HG03108 (cell line): ENCODE measurements around the gene MND1.

Experiments
- ATAC-seq: cut with Tn5 transposase; IDR thresholded peaks from one replicate; pipeline ENCODE4 v1.9.1; 2021; ENCODE audit warnings: moderate library complexity; ENCODE audit not compliant: unreplicated experiment

The MND1 gene

GRCh38 chr4:153344131-153345011, at the start of gene MND1:
Gene MND1, plus strand, starts transcription at chr4:153344688. Its CDS starts 50 bp downstream, at chr4:153344738.
- ATAC-seq, result peak; percentile 70

- no peak for ATAC-seq
Observed at GRCh38 chr4:153295131-153295755, 49.2 kb upstream of the MND1 start.

GRCh38 chr4:153296040-153296823, 48.3 kb upstream of the MND1 start:
- no peak for ATAC-seq

- ATAC-seq, result no peak
Observed at GRCh38 chr4:153297116-153297515, 47.4 kb upstream of the MND1 start.

- no peak for ATAC-seq
Observed at GRCh38 chr4:153310793-153311192, 33.7 kb upstream of the MND1 start.

- no peak for ATAC-seq
Observed at GRCh38 chr4:153314915-153315314, 29.6 kb upstream of the MND1 start.

GRCh38 chr4:153318696-153319320, 25.7 kb upstream of the MND1 start:
- ATAC-seq, result no peak

- no peak for ATAC-seq
Observed at GRCh38 chr4:153322791-153323190, 21.7 kb upstream of the MND1 start.

GRCh38 chr4:153324046-153324445, 20.4 kb upstream of the MND1 start:
- ATAC-seq, result no peak

GRCh38 chr4:153325558-153325957, 18.9 kb upstream of the MND1 start:
- ATAC-seq, result no peak

GRCh38 chr4:153326513-153326912, 18.0 kb upstream of the MND1 start:
- ATAC-seq, result no peak

- no peak for ATAC-seq
Observed at GRCh38 chr4:153327247-153327646, 17.2 kb upstream of the MND1 start.

- no peak for ATAC-seq
Observed at GRCh38 chr4:153332936-153333335, 11.6 kb upstream of the MND1 start.

GRCh38 chr4:153333874-153334273, 10.6 kb upstream of the MND1 start:
- ATAC-seq, result no peak

- no peak for ATAC-seq
Observed at GRCh38 chr4:153335665-153336064, 8.8 kb upstream of the MND1 start.

GRCh38 chr4:153337686-153338085, 6.8 kb upstream of the MND1 start:
- ATAC-seq, result no peak

- no peak for ATAC-seq
Observed at GRCh38 chr4:153341575-153342090, 2.9 kb upstream of the MND1 start.

- no peak for ATAC-seq
Observed at GRCh38 chr4:153342751-153343552, 1.5 kb upstream of the MND1 start.

- peak; percentile 24 for ATAC-seq
Observed at GRCh38 chr4:153345012-153345981, 809 bp downstream of the MND1 start.
